IMR-90 (cell line): ENCODE data around the gene C17orf67. TPM values are rescaled to one million over a fixed set of nuclear protein-coding genes. Genes with fewer than 3 reads are reported as not detected.

Source experiments
- ATAC-seq: fragments of 200-7000 bp; cut with Tn5 transposase; 2 replicates; pipeline ENCODE4 v1.9.1; 2020; ENCODE audit warnings: low read depth, mild to moderate bottlenecking, moderate library complexity
- BruUV-seq: library from RNA; stranded (reverse); fragments of 400-500 nt; replicated peaks from 2 replicates; lab custom pipeline; 2021; lab: Mats Ljungman, UMichigan
- CTCF ChIA-PET: fragments of 300-600 bp; formaldehyde crosslinking; extraction: SDS; loops from one replicate; lab custom pipeline; 2021; ENCODE audit warnings: antibody characterized with exemption; lab: Yijun Ruan, JAX
- POLR2A ChIA-PET: fragments of 300-600 bp; sonication (Branson Sonifier 250); formaldehyde crosslinking; loops from one replicate; lab custom pipeline; 2022; ENCODE audit warnings: antibody characterized with exemption; ENCODE audit not compliant: unreplicated experiment; lab: Charles Lee
- DNase-seq: peaks from one replicate; pipeline ENCODE4 v3.0.0; 2013
- H2AFZ ChIP-seq: replicated peaks from 2 replicates; pipeline ENCODE3; 2013; ENCODE audit warnings: low read length, mild to moderate bottlenecking; ENCODE audit not compliant: poor library complexity
- H2AK5ac ChIP-seq: 2 replicates; pipeline ENCODE4 v1.6.1; 2013; ENCODE audit warnings: low read depth, low read length, inconsistent platforms
- H2AK9ac ChIP-seq: replicated peaks from 2 replicates; pipeline ENCODE3; 2013; ENCODE audit warnings: mild to moderate bottlenecking, low read depth, low read length, moderate library complexity; ENCODE audit not compliant: poor library complexity
- H2BK120ac ChIP-seq: 2 replicates; pipeline ENCODE4 v1.6.1; 2013; ENCODE audit warnings: low read depth, low read length, inconsistent platforms
- H2BK15ac ChIP-seq: 3 replicates; pipeline ENCODE4 v1.6.1; 2013; ENCODE audit warnings: low read depth, low read length, inconsistent platforms
- H2BK20ac ChIP-seq: 2 replicates; pipeline ENCODE4 v1.6.1; 2013; ENCODE audit warnings: low read depth, mild to moderate bottlenecking, inconsistent platforms, low read length, moderate library complexity
- H2BK5ac ChIP-seq: 2 replicates; pipeline ENCODE4 v1.6.1; 2013; ENCODE audit warnings: mild to moderate bottlenecking, low read depth, low read length, inconsistent platforms; ENCODE audit not compliant: poor library complexity, severe bottlenecking
- H3K14ac ChIP-seq: replicated peaks from 2 replicates; pipeline ENCODE4 v1.6.1; 2013; ENCODE audit warnings: low read depth, low read length, inconsistent platforms
- H3K18ac ChIP-seq: 2 replicates; pipeline ENCODE4 v1.6.1; 2013; ENCODE audit warnings: low read depth, low read length, control low read depth
- H3K23ac ChIP-seq: 2 replicates; pipeline ENCODE4 v1.6.1; 2013; ENCODE audit warnings: low read depth, low read length, inconsistent platforms
- H3K27ac ChIP-seq: 2 replicates; pipeline ENCODE4 v1.5.1; 2013; ENCODE audit warnings: mild to moderate bottlenecking, control low read depth, low read length; ENCODE audit not compliant: insufficient read depth
- H3K27me3 ChIP-seq: 2 replicates; pipeline ENCODE4 v1.6.1; 2013; ENCODE audit warnings: low read length; ENCODE audit not compliant: control insufficient read depth, insufficient read depth
- H3K36me3 ChIP-seq: 2 replicates; pipeline ENCODE4 v1.6.1; 2013; ENCODE audit warnings: low read length, mixed read lengths; ENCODE audit not compliant: control insufficient read depth, insufficient read depth
- H3K4ac ChIP-seq: 2 replicates; pipeline ENCODE4 v1.6.1; 2013; ENCODE audit warnings: low read depth, low read length, inconsistent platforms
- H3K4me1 ChIP-seq: 2 replicates; pipeline ENCODE4 v1.6.1; 2013; ENCODE audit warnings: low read length, mixed read lengths; ENCODE audit not compliant: control insufficient read depth, insufficient read depth
- H3K4me2 ChIP-seq: 2 replicates; pipeline ENCODE4 v1.6.1; 2013; ENCODE audit warnings: low read depth, mild to moderate bottlenecking, control low read depth, low read length, moderate library complexity
- H3K4me3 ChIP-seq: 2 replicates; pipeline ENCODE4 v1.5.1; 2013; ENCODE audit warnings: low read depth, mild to moderate bottlenecking, control low read depth, low read length, moderate library complexity; ENCODE audit not compliant: insufficient read depth
- H3K56ac ChIP-seq: 2 replicates; pipeline ENCODE4 v1.6.1; 2013; ENCODE audit warnings: low read length, inconsistent platforms; ENCODE audit not compliant: insufficient read depth; ENCODE audit errors: extremely low read depth
- H3K79me1 ChIP-seq, 2 experiments: 2 replicates each; pipeline ENCODE4 v1.6.1; 2013; ENCODE audit warnings: low read length in 2 of 2, inconsistent platforms in 1 of 2, low read depth in 1 of 2
- H3K9ac ChIP-seq: 2 replicates; pipeline ENCODE4 v1.6.1; 2013; ENCODE audit warnings: low read depth, low read length, control low read depth
- H3K9me1 ChIP-seq: 2 replicates; pipeline ENCODE4 v1.6.1; 2013; ENCODE audit warnings: low read length, inconsistent platforms; ENCODE audit not compliant: insufficient read depth
- H3K9me3 ChIP-seq: 2 replicates; pipeline ENCODE4 v1.6.1; 2013; ENCODE audit warnings: low read length; ENCODE audit not compliant: control insufficient read depth, insufficient read depth
- H4K20me1 ChIP-seq: 2 replicates; pipeline ENCODE4 v1.6.1; 2013; ENCODE audit warnings: low read length, inconsistent platforms; ENCODE audit not compliant: insufficient read depth
- H4K5ac ChIP-seq: 2 replicates; pipeline ENCODE4 v1.6.1; 2013; ENCODE audit warnings: mild to moderate bottlenecking, low read depth, low read length, control low read depth
- H4K8ac ChIP-seq, 2 experiments: 2 replicates each; pipeline ENCODE4 v1.6.1; 2013; ENCODE audit warnings: low read depth in 2 of 2, low read length in 2 of 2, control low read depth in 1 of 2, inconsistent platforms in 1 of 2
- H4K91ac ChIP-seq: 2 replicates; pipeline ENCODE4 v1.6.1; 2013; ENCODE audit warnings: low read depth, low read length, inconsistent platforms; ENCODE audit not compliant: insufficient read depth
- CHD1 ChIP-seq: IDR thresholded peaks from 2 replicates; pipeline ENCODE4 v1.6.1; 2012; ENCODE audit warnings: low read depth, low read length, improper control_type of control experiment
- MAZ ChIP-seq: IDR thresholded peaks from 2 replicates; pipeline ENCODE4 v1.6.1; 2012; ENCODE audit warnings: low read depth, mild to moderate bottlenecking, low read length, improper control_type of control experiment, moderate library complexity, borderline replicate concordance
- MXI1 ChIP-seq: IDR thresholded peaks from 2 replicates; pipeline ENCODE4 v1.6.1; 2012; ENCODE audit warnings: low read depth, mild to moderate bottlenecking, low read length, moderate library complexity, borderline replicate concordance
- POLR2A ChIP-seq: IDR thresholded peaks from 2 replicates; pipeline ENCODE4 v1.6.1; 2012; ENCODE audit warnings: mild to moderate bottlenecking, low read depth, low read length
- SMC3 ChIP-seq: fragments of 150-350 bp; IDR thresholded peaks from 2 replicates; pipeline ENCODE4 v1.6.1; 2016; ENCODE audit warnings: low read depth, mild to moderate bottlenecking, antibody characterized with exemption, low read length, moderate library complexity
- WGBS, 2 experiments: methylation state at CpG; one replicate each; pipeline versions ENCODE4 v1.1.5 to v1.1.7; 2013; ENCODE audit warnings: missing lambda C conversion rate in 2 of 2; ENCODE audit not compliant: insufficient read length in 1 of 2; ENCODE audit errors: extremely low coverage in 2 of 2; 5-methylcytosine and 5-hydroxymethylcytosine counted together
- dilution Hi-C: fragments of 300-500 bp; cut with HindIII; formaldehyde crosslinking; loops from one replicate; pipeline ENCODE4 v1.14.3; 2018; ENCODE audit warnings: low sequenced_read_pairs; ENCODE audit not compliant: unreplicated experiment
- in situ Hi-C: fragments of 300-500 bp; cut with MboI; formaldehyde crosslinking; loops from 3 replicates; pipeline ENCODE4 v1.14.3; 2019; ENCODE audit warnings: low sequenced_read_pairs, inconsistent platforms, mixed read lengths
- intact Hi-C: fragments of 100-400 bp; cut with micrococcal nuclease; formaldehyde crosslinking; loops from 2 replicates; pipeline ENCODE4 v1.10.0; 2022
- polyA plus RNA-seq, 3 experiments: library from polyadenylated mRNA; depleted of rRNA; stranded (reverse); fragments of >200 nt; gene quantifications; 2 replicates each; pipeline ENCODE4 v1.2.3, GENCODE V29; 2012; ENCODE audit warnings: low replicate concordance in 1 of 3
- total RNA-seq: library from RNA; depleted of rRNA; stranded (reverse); fragments of >200 nt; gene quantifications from 2 replicates; pipeline ENCODE4 v1.2.3, GENCODE V29; 2012
- TF ChIP-seq, protein P1 (sequence below): fragments of 150-350 bp; IDR thresholded peaks from 2 replicates; pipeline ENCODE4 v1.6.1; 2016; ENCODE audit warnings: low read depth, mild to moderate bottlenecking, low read length, moderate library complexity, borderline replicate concordance

The C17orf67 gene
- total and polyA plus RNA-seq, 2 of the 4 experiments (the other 2 are of a cell fraction): 0.18 to 1.1 TPM

DNA sequence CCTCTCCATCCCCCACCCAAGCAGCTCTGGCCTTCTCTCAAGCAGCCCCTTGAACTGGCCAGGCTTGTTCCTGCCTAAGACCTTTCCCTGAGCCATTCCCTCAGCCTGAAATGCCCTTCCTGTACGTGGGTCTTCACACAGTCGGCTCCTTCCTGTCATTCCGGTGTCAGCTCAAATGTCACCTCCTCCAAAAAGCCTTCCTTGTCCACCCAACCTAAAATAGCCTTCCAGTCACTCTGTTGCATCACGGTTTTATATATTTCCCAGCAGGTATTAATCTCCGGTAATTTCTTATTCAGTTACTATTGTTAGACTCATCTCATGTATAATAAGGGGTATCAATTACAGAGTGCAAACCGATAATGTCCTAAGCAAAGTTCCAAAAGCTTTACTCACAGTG, 51.8 kb downstream of the C17orf67 start:
- no peak for TF ChIP-seq POLR2A
- no peak for TF ChIP-seq MAZ
- TF ChIP-seq SMC3: no peak
- TF ChIP-seq MXI1: no peak
- no peak for TF ChIP-seq CHD1
- TF ChIP-seq, protein P1, sequence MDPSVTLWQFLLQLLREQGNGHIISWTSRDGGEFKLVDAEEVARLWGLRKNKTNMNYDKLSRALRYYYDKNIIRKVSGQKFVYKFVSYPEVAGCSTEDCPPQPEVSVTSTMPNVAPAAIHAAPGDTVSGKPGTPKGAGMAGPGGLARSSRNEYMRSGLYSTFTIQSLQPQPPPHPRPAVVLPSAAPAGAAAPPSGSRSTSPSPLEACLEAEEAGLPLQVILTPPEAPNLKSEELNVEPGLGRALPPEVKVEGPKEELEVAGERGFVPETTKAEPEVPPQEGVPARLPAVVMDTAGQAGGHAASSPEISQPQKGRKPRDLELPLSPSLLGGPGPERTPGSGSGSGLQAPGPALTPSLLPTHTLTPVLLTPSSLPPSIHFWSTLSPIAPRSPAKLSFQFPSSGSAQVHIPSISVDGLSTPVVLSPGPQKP: no peak
- peak overlapping the region; percentile 50 for H4K91ac ChIP-seq
- ChIA-PET POLR2A (no interaction called here), CTCF (interaction anchor here (3.2 kb wide), 1 partner anchor 65 kb away, joined by 30 read pairs; no protein-coding TSS in a partner anchor)
- H2AFZ ChIP-seq: peak overlapping the region; percentile 35
- WGBS, 2 experiments: 45% methylated on average over 3 of the region's 6 CpGs; no CpG with 5 or more reads in 1 of the 2 experiments
- intact Hi-C loops: loop anchor here (2.0 to 5.0 kb wide), 2 partner anchors 85 to 103 kb away; no protein-coding TSS in a partner anchor
- no peak overlapping the region for H2AK9ac ChIP-seq
- no peak overlapping the region for H3K4me2 ChIP-seq
- H3K36me3 ChIP-seq: no peaks in the 10 kb centered on the region
- H3K4me3 ChIP-seq: no peak overlapping the region
- H3K27me3 ChIP-seq: no peaks in the 10 kb centered on the region
- no peak for ATAC-seq
- in situ Hi-C loops: no loop called here
- DNase-seq: no peak
- no peak overlapping the region for H4K5ac ChIP-seq
- peak overlapping the region; percentile 65 for H2BK20ac ChIP-seq
- no peak overlapping the region; the same call in 1 of the 2 replicates for H3K27ac ChIP-seq
- H3K18ac ChIP-seq: no peak overlapping the region
- dilution Hi-C loops: no loop called here
- H3K23ac ChIP-seq: no peak overlapping the region
- peak overlapping the region; percentile 34; the same call in 2 of the 3 replicates for H2BK15ac ChIP-seq
- H3K4ac ChIP-seq: peak overlapping the region; percentile 59
- H3K9ac ChIP-seq: no peak overlapping the region
- H3K4me1 ChIP-seq: peaks cover 19% of the 10 kb centered on the region
- H4K20me1 ChIP-seq: no peaks in the 10 kb centered on the region
- H2BK5ac ChIP-seq: no peak overlapping the region
- H3K9me1 ChIP-seq: peaks cover 20% of the 10 kb centered on the region
- no peaks in the 10 kb centered on the region for H3K79me1 ChIP-seq
- peak overlapping the region; percentile 36 to 44; a peak in 2 of 4 replicates for H4K8ac ChIP-seq
- BruUV-seq: no TSS peak
- peak overlapping the region; percentile 57; the same call in 1 of the 2 replicates for H2BK120ac ChIP-seq
- no peaks in the 10 kb centered on the region for H3K9me3 ChIP-seq
- 0 out of 2 replicates have a peak overlapping the region, but pooled peaks have one; percentile 3 for H3K14ac ChIP-seq
- H3K56ac ChIP-seq: no peak overlapping the region
- H2AK5ac ChIP-seq: peak overlapping the region; percentile 78; the same call in 1 of the 2 replicates
